ENCODE results near the gene ASIC3.
"Not testable (repeated sequence)": the region's sequence is repeated elsewhere in the genome, so short reads cannot be mapped to it uniquely, and the experiment has no call there.

Gene ASIC3

DNA sequence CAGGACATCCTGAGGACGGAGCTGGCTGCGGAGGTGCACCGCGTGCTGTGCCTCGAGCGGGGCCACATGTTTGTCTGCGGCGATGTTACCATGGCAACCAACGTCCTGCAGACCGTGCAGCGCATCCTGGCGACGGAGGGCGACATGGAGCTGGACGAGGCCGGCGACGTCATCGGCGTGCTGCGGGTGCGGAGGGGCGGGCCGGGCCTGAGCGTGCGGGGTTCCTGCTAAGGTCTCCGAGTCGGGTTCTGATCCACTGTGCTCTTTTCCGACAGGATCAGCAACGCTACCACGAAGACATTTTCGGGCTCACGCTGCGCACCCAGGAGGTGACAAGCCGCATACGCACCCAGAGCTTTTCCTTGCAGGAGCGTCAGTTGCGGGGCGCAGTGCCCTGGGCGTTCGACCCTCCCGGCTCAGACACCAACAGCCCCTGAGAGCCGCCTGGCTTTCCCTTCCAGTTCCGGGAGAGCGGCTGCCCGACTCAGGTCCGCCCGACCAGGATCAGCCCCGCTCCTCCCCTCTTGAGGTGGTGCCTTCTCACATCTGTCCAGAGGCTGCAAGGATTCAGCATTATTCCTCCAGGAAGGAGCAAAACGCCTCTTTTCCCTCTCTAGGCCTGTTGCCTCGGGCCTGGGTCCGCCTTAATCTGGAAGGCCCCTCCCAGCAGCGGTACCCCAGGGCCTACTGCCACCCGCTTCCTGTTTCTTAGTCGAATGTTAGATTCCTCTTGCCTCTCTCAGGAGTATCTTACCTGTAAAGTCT lies 34.4 kb upstream of the ASIC3 start:
- DNase-seq (ENCODE audit: low spot score): peak; percentile 92

DNA sequence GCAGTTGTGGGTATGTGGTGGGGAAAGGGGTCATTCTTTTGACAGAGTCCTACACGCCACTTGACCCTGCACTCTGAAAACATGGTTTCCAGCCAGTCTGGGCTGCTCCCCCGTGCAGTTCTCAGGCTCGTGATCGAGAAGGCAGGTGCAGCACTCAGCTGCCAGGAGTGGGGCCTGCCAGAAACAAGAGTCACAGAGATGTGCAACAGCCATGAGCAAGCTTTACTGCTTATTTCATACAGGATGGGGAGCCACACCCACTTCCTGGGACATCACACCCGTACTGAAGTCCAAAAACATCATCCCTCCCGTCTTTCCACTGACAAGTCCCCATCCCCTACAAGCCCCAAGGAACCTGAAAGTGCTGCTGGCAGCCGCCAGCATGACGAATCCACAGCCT lies 33.4 kb upstream of the ASIC3 start:
- no peak for DNase-seq (ENCODE audit: low spot score)

DNA sequence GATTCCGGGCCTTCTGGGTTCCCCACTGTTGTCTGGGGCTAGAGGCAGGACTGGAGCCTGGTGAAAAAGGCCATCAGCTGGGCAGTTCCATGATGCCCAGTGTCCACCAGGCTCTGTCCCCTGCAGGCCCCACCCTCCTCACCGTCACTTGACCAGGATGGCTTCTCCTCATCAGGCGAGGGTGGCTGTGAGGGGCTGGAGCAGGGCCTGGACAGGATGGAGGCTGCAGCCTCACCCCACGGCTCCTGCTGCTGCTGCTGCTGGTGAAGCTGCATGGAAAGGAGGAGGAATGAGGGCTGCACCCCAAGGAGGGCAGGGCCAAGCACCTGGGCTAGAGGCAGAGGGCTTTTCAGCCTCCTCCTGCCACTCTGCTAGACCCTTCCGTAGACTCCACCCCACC lies 32.4 kb upstream of the ASIC3 start:
- no peak for DNase-seq (ENCODE audit: low spot score)

- DNase-seq (ENCODE audit: low spot score): no peak
Measured at GRCh38 chr7:151016505-151016904, 31.8 kb upstream of the ASIC3 start.

DNA sequence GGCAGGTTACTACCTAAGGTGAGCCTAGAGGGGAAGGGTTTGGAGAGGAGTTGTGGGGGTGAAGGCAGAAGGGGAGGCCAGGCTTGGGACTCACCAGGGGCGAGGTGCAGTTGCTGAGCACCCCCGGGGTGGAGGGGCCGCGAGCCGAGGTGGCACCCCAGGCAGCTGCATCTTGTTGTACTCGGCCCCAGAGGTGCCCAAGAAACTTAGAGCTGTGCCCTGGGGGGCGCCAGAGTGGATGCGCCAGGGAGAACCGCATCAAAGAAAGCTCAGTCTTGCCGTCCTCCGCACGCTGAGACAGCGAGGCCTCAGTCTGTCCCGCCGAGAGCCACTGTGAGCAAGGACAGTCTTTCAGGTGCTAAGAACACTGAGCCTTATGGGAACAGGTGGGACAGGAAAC lies 31.4 kb upstream of the ASIC3 start:
- DNase-seq (ENCODE audit: low spot score): no peak

- no peak for DNase-seq (ENCODE audit: low spot score)
Measured at GRCh38 chr7:151017370-151017952, 30.9 kb upstream of the ASIC3 start.

GRCh38 chr7:151017953-151018420 lies 30.3 kb upstream of the ASIC3 start:
- peak; percentile 95 for DNase-seq (ENCODE audit: low spot score)

- DNase-seq (ENCODE audit: low spot score): peak; percentile 60
Measured at GRCh38 chr7:151018421-151019129, 29.8 kb upstream of the ASIC3 start.

GRCh38 chr7:151019130-151019447 lies 29.2 kb upstream of the ASIC3 start:
- DNase-seq (ENCODE audit: low spot score): no peak

DNA sequence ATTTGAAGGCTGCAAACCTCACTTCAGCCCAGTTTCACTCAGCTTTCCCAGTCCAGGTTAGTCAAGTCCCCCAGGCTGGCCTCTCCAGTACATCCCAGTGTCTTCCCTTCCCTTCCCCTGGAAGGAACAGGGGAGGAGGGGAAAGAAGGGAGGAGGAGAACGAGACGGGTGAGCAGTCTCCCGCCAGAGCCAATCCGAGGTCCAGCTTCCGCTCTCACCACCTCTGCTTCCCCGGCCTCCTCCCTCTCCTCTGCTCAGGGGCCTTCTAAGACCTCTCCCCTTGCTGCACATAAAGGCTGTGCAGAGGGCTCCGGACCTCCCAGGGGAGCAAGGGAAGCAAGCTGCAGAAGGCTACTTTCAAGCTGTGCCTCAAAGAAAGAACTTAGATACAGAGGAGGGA lies 28.1 kb upstream of the ASIC3 start:
- peak; percentile 74 for DNase-seq (ENCODE audit: low spot score)

- DNase-seq (ENCODE audit: low spot score): no peak
Measured at GRCh38 chr7:151023232-151023631, 25.1 kb upstream of the ASIC3 start.

- DNase-seq (ENCODE audit: low spot score): no peak
Measured at GRCh38 chr7:151024435-151025056, 23.8 kb upstream of the ASIC3 start, which contains the start of gene ATG9B. Gene ATG9B, minus strand, starts transcription at chr7:151024494. Its CDS starts 71 bp downstream, at chr7:151024423.

DNA sequence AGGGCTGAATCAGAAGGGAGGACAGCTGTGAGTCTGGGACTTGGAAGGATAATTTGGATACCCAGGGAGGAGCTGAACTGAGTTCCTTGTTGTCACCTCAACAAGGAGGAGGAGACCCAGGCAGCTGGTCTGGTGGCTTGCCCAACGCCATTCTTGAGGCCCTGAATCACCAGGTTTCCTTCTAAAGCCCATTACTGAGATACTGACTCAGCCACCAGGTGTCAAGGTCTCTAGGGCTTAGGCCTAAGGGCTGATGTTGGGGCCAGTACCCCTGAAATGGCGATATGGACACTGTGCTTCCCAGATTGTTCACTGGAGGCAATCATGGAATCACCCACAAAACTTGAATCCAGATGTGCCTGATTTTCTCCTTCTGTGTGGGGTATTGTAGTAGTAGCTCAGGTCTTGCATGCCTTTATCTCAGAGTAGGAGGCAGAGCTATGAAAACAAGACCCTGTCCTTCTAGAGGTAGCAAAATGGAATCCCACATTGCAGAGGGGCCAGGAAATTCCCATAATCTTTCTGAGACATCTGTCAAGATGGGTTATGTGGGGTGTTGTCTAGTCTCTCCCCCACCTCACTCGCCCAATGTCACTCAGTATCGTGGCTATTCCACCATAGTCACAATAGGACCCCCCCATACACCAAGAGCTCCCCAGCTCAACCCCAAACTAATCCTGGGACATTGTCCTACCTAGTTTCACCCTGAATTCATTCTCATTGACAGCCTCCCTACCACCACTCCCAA lies 22.2 kb upstream of the ASIC3 start:
- DNase-seq (ENCODE audit: low spot score): no peak

DNA sequence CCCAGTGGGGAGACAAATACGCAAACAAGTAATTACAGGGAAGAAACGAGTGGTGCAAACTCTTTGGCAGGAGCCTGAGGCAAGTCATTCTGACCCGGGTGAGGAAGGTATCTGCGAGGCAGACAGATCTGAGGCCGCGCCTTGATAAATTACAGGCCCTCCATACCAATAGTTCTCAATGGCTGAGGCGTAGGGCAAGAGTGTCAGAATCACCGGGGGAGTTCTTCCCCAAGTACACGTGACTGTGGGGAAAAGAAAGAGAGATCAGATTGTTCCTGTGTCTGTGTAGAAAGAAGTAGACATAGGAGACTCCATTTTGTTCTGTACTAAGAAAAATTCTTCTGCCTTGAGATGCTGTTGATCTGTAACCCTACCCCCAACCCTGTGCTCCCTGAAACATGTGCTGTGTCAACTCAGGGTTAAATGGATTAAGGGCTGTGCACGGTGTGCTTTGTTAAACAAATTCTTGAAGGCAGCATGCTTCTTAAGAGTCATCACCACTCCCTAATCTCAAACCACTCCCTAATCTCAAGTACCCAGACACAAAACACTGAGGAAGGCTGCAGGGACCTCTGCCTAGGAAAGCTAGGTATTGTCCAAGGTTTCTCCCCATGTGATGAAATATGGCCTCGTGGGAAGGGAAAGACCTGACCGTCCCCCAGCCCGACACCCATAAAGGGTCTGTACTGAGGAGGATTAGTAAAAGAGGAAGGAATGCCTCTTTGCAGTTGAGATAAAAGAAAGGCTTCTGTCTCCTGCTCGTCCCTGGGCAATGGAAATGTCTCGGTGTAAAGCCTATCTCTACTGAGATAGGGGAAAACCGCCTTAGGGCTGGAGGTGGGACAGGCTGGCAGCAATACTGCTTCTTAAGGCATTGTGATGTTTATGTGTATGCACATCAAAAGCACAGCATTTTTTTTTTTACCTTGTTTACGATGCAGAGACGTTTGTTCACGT lies 21.3 kb upstream of the ASIC3 start:
- DNase-seq (ENCODE audit: low spot score): not testable (repeated sequence)

DNA sequence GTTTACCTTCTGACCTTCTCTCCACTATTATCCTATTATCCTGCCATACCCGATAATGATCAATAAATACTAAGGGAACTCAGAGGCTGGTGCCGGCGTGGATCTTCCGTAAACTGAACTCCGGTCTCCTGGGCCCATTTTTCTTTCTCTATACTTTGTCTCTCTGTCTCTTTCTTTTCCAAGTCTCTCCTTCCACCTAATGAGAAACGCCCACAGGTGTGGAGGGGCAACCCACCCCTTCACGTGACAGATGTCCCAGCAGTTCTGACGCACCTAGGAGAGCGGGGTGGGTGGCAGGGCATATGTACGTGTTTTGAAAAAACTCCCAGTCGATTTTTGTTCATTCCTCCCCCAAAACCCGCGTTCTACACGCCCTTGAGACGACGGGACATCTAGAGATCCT lies 20.6 kb upstream of the ASIC3 start:
- DNase-seq (ENCODE audit: low spot score): not testable (repeated sequence)

- peak; percentile 99 for DNase-seq (ENCODE audit: low spot score)
Measured at GRCh38 chr7:151028131-151028947, 20.0 kb upstream of the ASIC3 start, which contains the start of gene ABCB8. Gene ABCB8, plus strand, starts transcription at chr7:151028450. Its CDS starts 66 bp downstream, at chr7:151028516.

DNA sequence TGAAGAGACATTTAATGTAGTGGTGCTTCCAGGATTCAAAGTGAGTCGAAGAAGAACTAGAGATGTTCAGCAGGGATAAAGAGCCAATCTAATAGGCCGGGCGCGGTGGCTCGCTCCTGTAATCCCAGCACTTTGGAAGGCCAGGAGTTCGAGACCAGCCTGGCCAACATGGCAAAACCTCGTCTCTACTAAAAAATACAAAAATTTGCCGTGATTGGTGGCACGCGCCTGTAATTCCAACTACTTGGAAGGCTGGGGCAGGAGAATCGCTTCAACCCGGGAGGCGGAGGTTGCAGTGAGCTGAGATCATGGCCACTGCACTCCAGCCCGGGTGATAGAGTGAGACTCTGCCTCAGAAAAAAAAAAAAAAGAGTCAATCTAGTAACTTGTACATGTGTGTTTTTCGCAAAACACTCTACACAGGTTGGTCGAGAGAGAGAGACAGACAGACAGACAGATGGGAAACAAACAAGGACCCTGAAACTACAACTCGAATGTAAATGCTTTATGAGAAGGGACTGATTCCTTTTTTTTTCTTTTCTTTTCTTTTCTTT lies 19.3 kb upstream of the ASIC3 start:
- no peak for DNase-seq (ENCODE audit: low spot score)

DNA sequence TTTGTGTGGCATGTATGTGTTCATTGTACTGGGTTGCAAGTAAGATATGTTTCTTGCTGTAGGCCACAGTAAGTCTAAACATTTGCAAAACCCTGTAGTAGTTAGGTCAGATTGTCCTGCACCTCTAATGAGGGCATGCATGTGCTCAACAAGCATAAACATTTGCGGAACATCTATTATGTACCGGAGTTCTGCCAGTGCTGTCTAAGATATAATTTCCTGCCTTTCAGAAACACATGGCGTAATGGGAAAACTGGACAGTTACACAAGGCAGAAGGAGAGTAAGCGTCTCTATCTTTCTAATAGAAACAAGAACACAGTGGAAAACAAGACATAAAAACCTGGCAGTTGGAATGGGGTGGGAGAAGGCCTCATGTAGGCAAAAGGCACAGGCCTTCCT lies 17.3 kb upstream of the ASIC3 start:
- DNase-seq (ENCODE audit: low spot score): no peak
